GM19035 (cell line): Measurements from ENCODE around the gene HMGN4.
"Not testable (repeated sequence)": the region's sequence is repeated elsewhere in the genome, so short reads cannot be mapped to it uniquely, and the experiment has no call there.

Experiments
- ATAC-seq: cut with Tn5 transposase; IDR thresholded peaks from one replicate; pipeline ENCODE4 v1.9.1; 2021; ENCODE audit not compliant: unreplicated experiment

Gene HMGN4

DNA sequence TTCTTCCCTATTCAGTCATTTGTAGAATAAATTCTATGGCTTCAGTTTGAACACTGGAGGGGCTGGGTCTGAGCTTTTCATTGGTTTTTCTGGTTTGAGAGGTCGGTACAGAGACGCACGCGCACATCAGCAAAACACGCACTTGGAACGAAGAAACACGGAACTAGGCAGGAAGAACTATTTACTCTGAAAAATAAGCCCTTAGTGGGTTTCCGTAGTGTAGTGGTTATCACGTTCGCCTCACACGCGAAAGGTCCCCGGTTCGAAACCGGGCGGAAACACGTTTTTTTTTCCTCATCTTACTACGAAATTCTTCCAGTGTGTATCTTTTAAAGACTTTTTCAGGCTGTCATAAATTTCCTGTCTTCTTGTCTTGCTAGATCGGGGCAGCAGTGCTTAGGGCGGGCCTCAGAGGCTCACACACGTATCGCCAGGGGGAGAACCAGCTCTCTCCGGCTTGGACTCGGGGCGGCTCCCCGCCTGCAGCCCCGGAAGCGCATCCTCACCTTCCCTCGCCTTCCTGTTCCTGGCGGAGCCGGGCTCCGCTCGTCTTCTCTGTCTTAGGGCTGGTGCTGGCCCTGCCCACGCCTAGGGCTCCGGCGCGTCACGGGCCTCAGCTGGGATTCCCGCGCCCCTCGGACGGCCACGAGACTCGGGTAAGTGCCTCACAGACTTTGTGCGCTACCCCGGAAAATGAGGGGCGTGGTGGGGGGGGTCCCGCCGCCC is at the start of gene HMGN4:
TSS of gene HMGN4 (plus strand) at position 521 of the 726 bp plus-strand sequence. CDS start 6,841 bp downstream, outside the sequence.
- ATAC-seq: peak; percentile 59

DNA sequence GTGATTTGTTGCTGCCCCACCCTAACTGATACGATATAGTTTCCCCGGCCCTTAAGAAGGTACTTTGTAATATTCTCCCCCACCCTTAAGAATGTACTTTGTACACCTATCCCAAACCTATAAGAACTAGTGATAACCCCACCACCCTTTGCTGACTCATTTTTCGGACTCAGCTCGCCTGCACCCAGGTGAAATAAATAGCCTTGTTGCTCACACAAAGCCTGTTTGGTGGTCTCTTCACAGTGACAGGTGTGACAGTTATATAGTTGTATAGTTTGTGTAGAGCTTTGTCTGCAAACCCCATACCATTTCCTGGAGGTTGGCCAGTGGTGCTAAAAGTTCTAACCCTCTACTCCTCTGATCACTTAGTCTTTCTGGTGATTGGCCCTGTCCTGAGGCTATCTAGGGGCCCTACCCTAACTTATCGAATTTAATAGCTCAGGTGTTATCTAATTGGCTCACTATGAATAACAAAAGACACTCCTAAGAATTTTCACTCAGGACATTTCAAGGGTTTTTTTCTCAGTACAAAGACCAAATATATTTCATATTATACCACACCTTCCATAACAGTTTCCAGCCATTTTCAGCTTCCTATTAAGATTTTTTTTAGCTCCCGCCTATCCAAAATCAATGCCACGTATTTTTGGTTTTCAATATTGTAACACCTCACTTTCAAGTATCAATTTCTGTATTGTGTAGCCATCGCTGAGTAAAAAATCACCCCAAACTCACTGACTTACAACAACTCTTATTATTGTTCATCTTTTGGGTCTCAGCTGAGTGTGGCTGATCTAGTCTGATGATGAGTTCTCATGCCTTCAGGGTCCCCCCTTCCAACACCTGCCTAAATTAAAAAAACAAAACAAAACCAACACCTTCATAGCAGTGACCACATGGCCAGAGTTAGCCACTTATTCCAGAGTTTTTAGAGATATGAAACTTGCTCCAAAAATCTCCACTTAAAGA is 47.9 kb upstream of the HMGN4 start:
- no peak for ATAC-seq

DNA sequence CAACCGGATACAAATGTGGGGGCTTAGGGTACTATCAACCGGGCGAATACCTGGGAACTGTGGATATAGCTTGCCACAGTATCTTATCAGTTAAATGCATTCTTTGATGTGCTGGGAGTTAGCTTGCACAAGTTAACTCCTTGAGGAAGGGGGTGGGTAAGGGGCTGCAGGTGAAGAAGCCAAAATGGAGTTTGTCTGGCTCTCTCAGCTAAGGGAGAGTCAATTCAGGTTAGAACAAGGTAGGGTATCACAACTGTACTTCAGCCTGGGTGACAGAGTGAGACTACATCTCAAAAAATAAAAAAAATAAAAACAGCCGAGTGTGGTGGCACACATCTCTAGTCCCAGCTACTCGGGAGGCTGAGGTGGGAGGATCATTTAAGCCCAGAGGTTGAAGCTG is 46.6 kb upstream of the HMGN4 start:
- ATAC-seq: no peak

- no peak for ATAC-seq
Measured at GRCh38 chr6:26493258-26493657, 44.9 kb upstream of the HMGN4 start.

GRCh38 chr6:26494117-26494516 is 44.0 kb upstream of the HMGN4 start:
- ATAC-seq: no peak

DNA sequence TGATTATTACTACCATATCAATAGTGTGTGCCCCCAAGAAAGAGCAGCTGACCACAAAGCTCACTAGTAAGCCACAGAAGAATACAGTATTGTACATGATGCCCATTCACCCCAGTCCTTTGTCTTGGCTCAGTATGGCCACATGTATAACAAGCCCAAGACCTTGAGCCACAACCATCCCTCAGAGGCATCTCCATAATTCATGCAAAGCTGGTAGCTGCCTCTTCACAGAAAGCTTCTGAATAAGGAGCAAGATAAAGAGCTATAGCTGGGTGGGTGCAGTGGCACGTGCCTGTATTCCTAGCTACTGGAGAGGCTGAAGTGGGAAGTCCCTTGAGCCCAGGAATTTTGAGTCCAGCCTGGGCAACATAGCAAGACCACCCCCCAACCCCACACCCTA is 42.9 kb upstream of the HMGN4 start:
- ATAC-seq: no peak

- ATAC-seq: no peak
Measured at GRCh38 chr6:26497610-26498009, 40.6 kb upstream of the HMGN4 start.

GRCh38 chr6:26500102-26500501 is 38.1 kb upstream of the HMGN4 start, which contains the start of gene BTN1A1:
BTN1A1 (plus strand) TSS chr6:26500303; CDS start chr6:26501287, 984 bp downstream.
- ATAC-seq: no peak

- no peak for ATAC-seq
Measured at GRCh38 chr6:26501482-26501986, 36.6 kb upstream of the HMGN4 start.

DNA sequence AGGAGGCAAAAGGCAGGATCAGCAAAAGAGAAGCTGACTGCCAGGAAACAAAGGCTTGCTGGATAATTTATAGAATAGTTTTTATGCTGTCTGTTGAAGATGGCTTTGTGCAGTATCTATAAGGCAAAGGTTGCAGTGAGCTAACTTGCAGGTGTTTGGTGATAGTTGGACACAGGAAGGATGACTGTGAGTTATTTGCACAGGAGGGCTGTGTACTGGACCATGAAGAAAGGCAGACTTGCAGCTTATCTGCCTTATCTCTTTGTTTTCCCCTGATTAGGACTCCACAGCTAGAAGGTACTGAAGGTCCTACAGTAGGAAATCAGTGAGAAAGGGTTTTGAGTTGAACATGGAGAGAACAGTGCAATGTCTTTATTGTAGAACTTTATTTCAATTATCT is 36.0 kb upstream of the HMGN4 start:
- ATAC-seq: peak; percentile 68

DNA sequence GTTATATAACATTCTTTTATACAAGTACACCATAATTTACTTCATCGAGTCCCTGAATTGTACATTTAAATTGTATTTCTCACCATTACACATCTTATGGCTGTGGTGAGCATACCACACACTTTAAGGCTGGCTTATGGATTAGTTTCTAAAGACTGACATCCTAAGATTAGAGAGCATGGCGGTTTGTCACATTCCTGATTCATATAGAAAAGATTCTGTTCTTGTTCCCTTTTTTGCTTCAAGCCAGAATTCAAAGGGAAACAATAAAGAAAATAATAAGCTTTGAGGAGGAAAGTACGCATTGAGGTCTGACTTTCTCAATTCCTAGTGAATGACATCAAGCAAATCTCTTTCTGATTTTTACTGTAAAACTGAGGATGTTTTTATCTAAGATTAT is 35.5 kb upstream of the HMGN4 start:
- ATAC-seq: no peak

DNA sequence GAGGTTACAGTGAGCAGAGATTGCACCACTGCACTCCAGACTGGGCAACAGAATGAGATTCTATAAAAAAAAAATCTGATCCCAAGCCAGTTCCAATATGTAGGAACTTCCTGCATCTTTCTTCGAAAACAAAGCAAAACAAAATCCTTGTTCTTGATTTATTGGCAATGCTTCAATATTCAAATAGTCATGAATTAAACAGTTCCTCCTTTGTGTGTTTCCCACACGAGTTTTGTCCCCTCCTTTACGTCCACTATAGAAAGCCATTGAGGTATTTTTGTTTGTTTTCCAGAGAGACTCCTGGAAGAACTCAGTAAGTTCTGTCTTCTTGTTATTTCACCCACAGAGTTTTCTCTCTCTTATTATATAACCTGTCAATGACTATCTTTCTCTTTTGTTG is 30.5 kb upstream of the HMGN4 start:
- ATAC-seq: no peak

GRCh38 chr6:26511033-26511432 is 27.1 kb upstream of the HMGN4 start:
- not testable (repeated sequence) for ATAC-seq

GRCh38 chr6:26514984-26515383 is 23.2 kb upstream of the HMGN4 start:
- ATAC-seq: no peak

DNA sequence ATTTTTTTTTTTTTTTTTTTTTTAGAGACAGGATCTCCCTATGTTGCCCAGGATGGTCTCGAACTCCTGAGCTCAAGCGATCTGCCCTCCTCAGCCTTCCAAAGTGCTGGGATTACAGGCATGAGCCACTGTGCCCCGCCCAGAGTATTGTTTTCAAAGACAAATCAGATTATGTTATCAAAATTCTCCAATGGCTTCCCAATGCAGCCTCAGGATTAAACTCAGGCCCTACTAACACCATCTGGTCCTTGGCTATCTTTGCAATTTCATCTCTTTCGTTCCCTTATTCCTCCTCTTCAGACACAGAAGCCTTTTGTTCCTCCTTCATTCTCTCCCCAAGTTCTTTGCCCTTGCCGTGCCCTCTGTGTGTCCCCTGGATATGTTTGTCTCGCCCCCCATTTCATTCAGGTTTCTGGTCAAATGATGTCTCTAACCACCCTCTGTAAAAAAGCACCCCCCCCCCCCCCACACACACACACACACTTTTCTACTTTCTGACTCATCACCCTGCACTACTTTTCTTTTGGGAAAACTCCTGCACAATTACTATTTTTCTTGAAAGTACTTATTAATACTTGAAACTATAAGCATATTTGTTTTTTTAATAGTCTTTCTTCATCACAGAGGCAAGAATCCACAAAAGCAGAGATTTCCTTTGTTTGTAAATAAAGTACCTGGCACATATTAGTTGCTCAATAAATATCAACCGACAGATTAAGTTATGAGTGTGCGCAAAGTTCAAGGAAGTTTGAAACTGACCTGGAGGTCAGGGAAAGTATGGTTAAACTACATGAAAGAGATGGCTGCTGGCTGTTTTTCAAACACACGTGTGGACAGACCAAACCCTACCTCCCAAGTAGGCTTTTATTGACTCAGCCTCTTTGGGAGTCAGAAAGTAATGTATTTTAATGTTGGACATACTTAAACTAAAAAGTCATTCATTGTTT is 21.4 kb upstream of the HMGN4 start:
- ATAC-seq: no peak

DNA sequence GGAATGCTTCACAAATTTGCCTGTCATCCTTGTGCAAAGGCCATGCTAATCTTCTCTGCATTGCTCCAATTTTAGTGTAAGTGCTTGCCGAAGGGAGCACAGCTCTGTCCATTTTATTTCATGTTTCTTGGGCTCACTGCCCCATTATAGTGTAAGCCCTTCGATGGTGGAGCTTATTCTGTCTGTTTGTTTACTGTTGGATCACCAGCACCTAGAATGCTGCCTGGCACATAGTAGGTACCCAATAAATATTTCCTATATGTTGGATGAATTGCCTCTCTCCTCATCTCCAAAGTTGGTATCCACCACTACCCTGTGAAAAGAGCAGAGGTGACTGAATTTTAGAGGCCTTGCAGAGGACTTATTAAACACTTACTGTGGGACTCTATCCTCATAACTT is 18.8 kb upstream of the HMGN4 start:
- no peak for ATAC-seq

DNA sequence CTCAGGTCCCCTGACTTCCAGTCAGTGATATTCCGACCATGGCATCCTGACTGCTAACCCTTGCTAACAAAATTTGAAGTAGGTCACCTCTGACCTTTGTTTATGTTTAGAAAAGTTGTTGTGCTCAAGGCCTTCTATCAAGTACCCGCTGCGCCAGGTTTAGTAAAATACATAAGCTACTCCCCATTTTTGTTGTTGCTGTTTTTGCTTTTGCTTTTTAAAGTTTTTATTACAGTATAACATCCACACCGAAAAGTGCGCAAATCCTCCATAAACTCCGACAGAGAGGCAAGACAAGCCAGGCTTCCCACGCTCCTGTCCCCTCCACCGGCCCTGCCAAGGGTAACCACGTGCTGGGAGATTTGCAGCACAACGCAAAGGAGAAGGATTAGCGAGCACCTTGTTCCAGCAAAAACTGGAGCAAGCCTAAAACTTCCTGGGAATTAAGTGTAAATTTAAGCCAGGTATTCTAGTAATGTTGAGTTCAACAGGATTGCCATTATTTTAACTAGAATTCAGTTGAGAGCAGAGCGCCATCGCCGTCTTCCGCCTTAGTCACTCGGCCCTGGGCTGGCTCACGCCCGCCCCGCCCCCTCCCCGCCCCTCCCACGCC is 17.8 kb upstream of the HMGN4 start:
- peak; percentile 47 for ATAC-seq

DNA sequence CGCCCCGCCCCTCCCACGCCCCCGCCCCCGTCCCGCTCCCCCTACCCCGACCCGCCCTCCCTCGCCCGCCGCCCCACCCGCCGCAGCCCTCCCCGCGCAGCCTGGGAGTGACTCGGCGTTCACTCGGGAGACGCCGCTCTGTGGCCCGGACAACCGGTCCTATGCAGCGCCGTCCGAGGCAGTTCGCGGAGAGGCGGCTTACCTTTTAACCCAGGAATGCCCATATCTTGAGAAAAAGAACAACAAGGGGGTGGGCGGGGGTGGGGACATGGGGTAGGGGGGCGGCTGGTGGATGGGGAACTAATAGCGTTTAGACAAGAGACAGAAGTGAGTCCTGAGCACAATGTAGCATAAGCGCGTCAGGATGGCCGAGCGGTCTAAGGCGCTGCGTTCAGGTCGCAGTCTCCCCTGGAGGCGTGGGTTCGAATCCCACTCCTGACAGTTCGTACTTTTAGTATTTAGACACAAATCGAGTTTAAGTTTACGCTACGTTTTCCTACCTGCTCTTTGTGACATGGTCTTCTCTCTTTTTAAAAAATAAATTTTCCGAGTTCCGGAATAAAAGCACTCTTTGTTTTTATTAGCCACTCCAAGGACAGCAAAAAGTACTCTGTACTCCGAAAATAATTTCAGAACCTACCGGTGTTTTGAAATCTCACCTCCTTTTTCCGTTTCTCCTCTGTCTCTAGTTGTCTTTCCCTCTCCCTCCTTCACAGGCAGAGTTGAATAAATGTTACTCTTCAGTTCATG is 17.1 kb upstream of the HMGN4 start:
- peak; percentile 61 for ATAC-seq

- peak; percentile 74 for ATAC-seq
Measured at GRCh38 chr6:26521600-26522391, 16.4 kb upstream of the HMGN4 start.
